ENCODE results near the gene WIPI1.

DNA sequence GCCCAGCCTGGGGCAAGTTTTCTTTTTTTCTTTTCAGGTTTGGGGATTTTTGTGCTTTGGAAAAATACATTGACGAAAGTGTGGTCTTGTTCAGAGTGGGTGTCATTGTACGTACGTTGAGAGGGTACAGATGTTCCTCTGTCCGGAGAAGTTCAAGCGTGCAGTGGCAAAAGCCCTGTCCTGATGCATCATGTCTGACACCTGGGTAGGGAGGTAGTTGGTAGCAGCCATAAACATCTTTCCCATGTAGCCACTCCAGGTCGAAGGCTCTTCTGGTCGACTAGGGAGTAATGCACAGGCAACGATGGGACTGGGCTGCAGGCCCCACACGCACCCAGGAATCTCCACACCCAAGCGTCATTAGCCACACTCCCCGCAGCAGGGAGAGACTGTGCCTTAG is 27.4 kb downstream of the WIPI1 start:
- TF ChIP-seq CTCF (conservative IDR thresholded peaks at IDR 0.05; ENCODE audit: low read length) = no peak
- no peak for TF ChIP-seq EZH2phosphoT487 (IDR thresholded peaks at IDR 0.05; ENCODE audit: borderline replicate concordance, low read depth, low read length)

Data from OCI-LY7 (cell line).